HepG2 (cell line): ENCODE data around the gene SLC38A3. TPM values are rescaled to one million over a fixed set of nuclear protein-coding genes. Genes with fewer than 3 reads are reported as not detected.

Source experiments
- ATAC-seq: fragments of 200-7000 bp; cut with Tn5 transposase; 3 replicates; pipeline ENCODE4 v1.9.1; 2020; ENCODE audit warnings: mild to moderate bottlenecking, moderate library complexity
- BruUV-seq: library from RNA; stranded (reverse); fragments of 400-500 nt; replicated peaks from 2 replicates; lab custom pipeline; 2021; lab: Mats Ljungman, UMichigan
- CTCF ChIA-PET: fragments of 300-600 bp; formaldehyde crosslinking; extraction: SDS; loops from one replicate; lab custom pipeline; 2021; ENCODE audit warnings: low total read pairs, inconsistent platforms, low intra/inter-chr PET ratio; lab: Yijun Ruan, JAX
- POLR2A ChIA-PET: fragments of 350-600 bp; sonication (Branson Sonifier 250); formaldehyde crosslinking; loops from one replicate; lab custom pipeline; 2020; ENCODE audit warnings: antibody characterized with exemption, inconsistent platforms; lab: Yijun Ruan, JAX
- DNase-seq: peaks from one replicate; pipeline ENCODE4 v3.0.0-alpha.2; 2015; ENCODE audit warnings: low spot score
- FAIRE-seq: peaks from 3 replicates; lab custom pipeline; 2011; peaks lifted over from hg19 to GRCh38; lab: Jason Lieb, UNC
- H2AFZ ChIP-seq: one replicate; pipeline ENCODE4 v1.6.1; 2011; ENCODE audit warnings: low read length, inconsistent platforms
- H3K27ac ChIP-seq: fragments of 300-600 bp; 3 replicates; pipeline ENCODE4 v1.8.0; 2011; ENCODE audit warnings: mixed run types, mild to moderate bottlenecking, mixed read lengths, low read length, inconsistent platforms; ENCODE audit not compliant: insufficient read depth; ENCODE audit errors: extremely low read length
- H3K27me3 ChIP-seq, 2 experiments: fragments of 200-600 bp in 1 of 2; 2 replicates in 1 of 2; 3 replicates in 1 of 2; pipeline versions ENCODE4 v1.6.0 to v1.8.0; 2011; ENCODE audit warnings: low read length in 2 of 2, mild to moderate bottlenecking in 2 of 2, moderate library complexity in 2 of 2, inconsistent platforms in 1 of 2; ENCODE audit not compliant: insufficient read depth in 2 of 2, control insufficient read depth in 1 of 2
- H3K36me3 ChIP-seq, 2 experiments: fragments of 200-600 bp in 1 of 2; replicated peaks in 1 of 2; 2 replicates in 1 of 2; 3 replicates in 1 of 2; pipeline versions ENCODE4 v1.5.1 to v1.8.0; 2011; ENCODE audit warnings: low read length in 2 of 2, inconsistent platforms in 1 of 2; ENCODE audit not compliant: insufficient read depth in 2 of 2, control insufficient read depth in 1 of 2
- H3K4me1 ChIP-seq: 2 replicates; pipeline ENCODE4 v1.5.1; 2012; ENCODE audit warnings: low read length, inconsistent platforms; ENCODE audit not compliant: insufficient read depth
- H3K4me2 ChIP-seq: 2 replicates; pipeline ENCODE4 v1.6.0; 2011; ENCODE audit warnings: low read depth, low read length, inconsistent platforms
- H3K4me3 ChIP-seq, 3 experiments: fragments of 200-600 bp in 1 of 3; sonication (generic), shearing (Covaris generic) in 1 of 3; replicated peaks in 1 of 3; 2 replicates each; pipeline ENCODE4 v1.5.1; 2011 to 2016; ENCODE audit warnings: low read length in 3 of 3, inconsistent platforms in 2 of 3, low read depth in 2 of 3, mild to moderate bottlenecking in 2 of 3, control low read depth in 1 of 3, mixed read lengths in 1 of 3; ENCODE audit not compliant: insufficient read depth in 1 of 3
- H3K79me2 ChIP-seq: one replicate; pipeline ENCODE4 v1.6.1; 2011; ENCODE audit warnings: low read length, inconsistent platforms; ENCODE audit not compliant: insufficient read depth
- H3K9ac ChIP-seq: 2 replicates; pipeline ENCODE4 v1.6.0; 2011; ENCODE audit warnings: mild to moderate bottlenecking, low read depth, low read length, inconsistent platforms; ENCODE audit not compliant: insufficient read depth
- H3K9me3 ChIP-seq: 2 replicates; pipeline ENCODE4 v1.5.1; 2012; ENCODE audit warnings: mild to moderate bottlenecking, low read length
- H4K20me1 ChIP-seq: 2 replicates; pipeline ENCODE4 v1.6.0; 2011; ENCODE audit warnings: inconsistent platforms, mild to moderate bottlenecking, low read length, moderate library complexity; ENCODE audit not compliant: insufficient read depth
- ATF4 ChIP-seq, 2 experiments: fragments of 450-650 bp in 1 of 2; sonication (generic) in 1 of 2; formaldehyde crosslinking; IDR thresholded peaks; 2 replicates each; pipeline versions ENCODE4 v1.5.0 to v1.8.0; 2020 to 2022; ENCODE audit warnings: mild to moderate bottlenecking in 1 of 2, missing genetic modification reagents in 1 of 2
- ATRX ChIP-seq: sonication (generic); formaldehyde crosslinking; IDR thresholded peaks from 2 replicates; pipeline ENCODE4 v1.4.0; 2020; ENCODE audit warnings: missing genetic modification reagents, borderline replicate concordance
- MAX ChIP-seq: IDR thresholded peaks from 2 replicates; pipeline ENCODE4 v1.6.1; 2012; ENCODE audit warnings: inconsistent platforms
- MED13 ChIP-seq: sonication (generic); formaldehyde crosslinking; IDR thresholded peaks from 2 replicates; pipeline ENCODE4 v1.5.0; 2020; ENCODE audit warnings: missing genetic modification reagents
- MTA1 ChIP-seq: sonication (generic); formaldehyde crosslinking; IDR thresholded peaks from 2 replicates; pipeline ENCODE4 v1.4.0; 2020; ENCODE audit warnings: missing genetic modification reagents, mild to moderate bottlenecking, borderline replicate concordance
- SIN3A ChIP-seq: IDR thresholded peaks from 2 replicates; pipeline ENCODE4 v1.6.1; 2011; ENCODE audit warnings: low read depth, mild to moderate bottlenecking, control low read depth, low read length, borderline replicate concordance
- SMYD3 ChIP-seq: sonication (generic); formaldehyde crosslinking; IDR thresholded peaks from 2 replicates; pipeline ENCODE4 v1.8.1; 2023; ENCODE audit warnings: mild to moderate bottlenecking, missing genetic modification reagents
- ZFP36 ChIP-seq: fragments of 150-350 bp; IDR thresholded peaks from 2 replicates; pipeline ENCODE4 v1.6.1; 2018; ENCODE audit warnings: borderline replicate concordance, low read length, low read depth; ENCODE audit not compliant: partially characterized antibody
- ZNF143 ChIP-seq: sonication (generic); formaldehyde crosslinking; IDR thresholded peaks from 2 replicates; pipeline ENCODE4 v1.4.0; 2020; ENCODE audit warnings: missing genetic modification reagents
- ZNF232 ChIP-seq: sonication (generic); formaldehyde crosslinking; IDR thresholded peaks from 2 replicates; pipeline ENCODE4 v1.4.0; 2020; ENCODE audit warnings: missing genetic modification reagents, borderline replicate concordance
- ZNF253 ChIP-seq: sonication (generic); formaldehyde crosslinking; IDR thresholded peaks from 2 replicates; pipeline ENCODE4 v1.8.0; 2022; ENCODE audit warnings: mild to moderate bottlenecking, missing genetic modification reagents, borderline replicate concordance
- ZNF687 ChIP-seq: sonication (generic); formaldehyde crosslinking; IDR thresholded peaks from 2 replicates; pipeline ENCODE4 v1.5.1; 2020; ENCODE audit warnings: mild to moderate bottlenecking, missing genetic modification reagents, moderate library complexity
- ZNF709 ChIP-seq: sonication (generic); formaldehyde crosslinking; IDR thresholded peaks from 2 replicates; pipeline ENCODE4 v1.5.0; 2020; ENCODE audit warnings: mild to moderate bottlenecking, missing genetic modification reagents
- ZSCAN9 ChIP-seq: IDR thresholded peaks from 2 replicates; pipeline ENCODE4 v1.6.1; 2016; ENCODE audit warnings: borderline replicate concordance
- WGBS: methylation state at CpG from one replicate; pipeline ENCODE4 v1.1.6; 2017; ENCODE audit warnings: low lambda C conversion rate; 5-methylcytosine and 5-hydroxymethylcytosine counted together
- in situ Hi-C: cut with HindIII; loops from 2 replicates; pipeline ENCODE4 v1.10.0; 2017; ENCODE audit warnings: low pct_unique_long_range_greater_than_20kb; ENCODE audit not compliant: extremely low pct_ligation_motif_present
- intact Hi-C: fragments of 100-400 bp; cut with micrococcal nuclease; formaldehyde crosslinking; loops from one replicate; pipeline ENCODE4 v1.10.0; 2022; ENCODE audit not compliant: unreplicated experiment
- polyA plus RNA-seq, 8 experiments: library from polyadenylated mRNA; depleted of rRNA in 3 of 8; stranded (reverse) in 7 of 8; unstranded in 1 of 8; fragments of >200 nt; fragmentation: Illumina TruSeq in 4 of 8; extraction: Trizol in 4 of 8; gene quantifications; 2 replicates each; pipeline versions ENCODE4 v1.2.1 to v1.2.3, GENCODE V29; 2011 to 2016; ENCODE audit warnings: low read depth in 4 of 8, missing spikeins in 1 of 8, mixed read lengths in 1 of 8; ENCODE audit not compliant: insufficient read depth in 1 of 8
- total RNA-seq, 5 experiments: library from RNA; depleted of rRNA; stranded (reverse); fragments of >200 nt; fragmentation: Illumina TruSeq; extraction: Trizol; gene quantifications; 2 replicates each; pipeline ENCODE4 v1.2.3, GENCODE V29; 2016; ENCODE audit warnings: low read depth in 1 of 5
- TF ChIP-seq, protein P1 (sequence below): sonication (generic); formaldehyde crosslinking; IDR thresholded peaks from 2 replicates; pipeline ENCODE4 v1.4.0; 2020; ENCODE audit warnings: mild to moderate bottlenecking, missing genetic modification reagents
- TF ChIP-seq, protein P2 (sequence below): sonication (generic); formaldehyde crosslinking; IDR thresholded peaks from 2 replicates; pipeline ENCODE4 v1.8.1; 2023; ENCODE audit warnings: mild to moderate bottlenecking, missing genetic modification reagents

The SLC38A3 gene
- total and polyA plus RNA-seq, 2 of the 13 experiments (the other 11 are each of a cell fraction or from before 2014, with no cell fraction given): 29.8 to 164 TPM

DNA sequence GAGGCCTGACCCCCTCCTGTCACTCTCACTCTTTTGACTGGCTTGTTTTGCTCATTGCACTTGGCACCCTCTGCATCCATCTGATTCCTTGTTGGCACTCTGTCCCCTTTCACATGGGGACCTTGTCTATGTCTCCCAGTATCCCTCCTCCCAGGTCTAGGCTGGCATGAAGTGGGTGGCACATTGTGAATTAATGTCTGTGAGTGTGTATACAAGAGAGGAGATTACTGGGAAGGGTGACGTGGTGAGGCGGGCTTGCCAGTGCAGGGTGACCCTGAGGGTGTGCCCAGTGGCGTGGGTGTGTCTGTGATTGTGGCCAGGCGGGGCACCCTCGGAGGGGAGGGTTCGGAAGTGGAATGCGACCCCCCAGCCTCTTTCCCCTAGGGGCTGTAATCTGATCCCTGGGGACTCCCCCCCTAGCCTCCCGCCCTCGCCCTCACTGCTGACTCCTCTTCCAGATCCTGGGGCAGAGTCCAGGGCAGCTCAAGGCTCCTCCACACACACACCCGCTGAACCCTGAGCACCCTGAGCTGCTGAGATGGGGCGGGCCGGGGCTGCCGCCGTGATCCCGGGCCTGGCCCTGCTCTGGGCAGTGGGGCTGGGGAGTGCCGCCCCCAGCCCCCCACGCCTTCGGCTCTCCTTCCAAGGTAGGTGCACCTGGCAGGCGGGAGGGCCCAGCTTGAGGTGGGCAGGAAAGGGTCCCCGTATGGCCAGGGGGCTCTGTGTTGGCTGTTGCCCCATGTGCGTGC, 63.8 kb downstream of the SLC38A3 start, which contains the start of gene SEMA3B:
Gene SEMA3B, plus strand, starts transcription at position 445 of the 749 bp plus-strand sequence. Its CDS starts 94 bp downstream, at position 539.
- H3K4me3 ChIP-seq: peak within 1 kb of the TSS; percentile 71 to 88 (median 83)
- peak; percentile 11 for ATAC-seq
- in situ Hi-C loops: no loop called here
- no peaks in the 10 kb centered on the region for H3K9me3 ChIP-seq
- WGBS: 3% methylated on average over 6 of the region's 21 CpGs
- H3K9ac ChIP-seq: peak within 1 kb of the TSS; percentile 94
- peaks cover 88% of the 10 kb centered on the region for H3K4me1 ChIP-seq
- H3K27ac ChIP-seq: peak within 1 kb of the TSS; percentile 88
- H2AFZ ChIP-seq: no peak within 1 kb of the TSS
- ChIA-PET CTCF (no interaction called here), POLR2A (interaction anchor here (1.0 to 5.5 kb wide), 12 partner anchors 8 to 73 kb away, joined by 3 to 155 read pairs (median 8); partner anchors contain the start of genes GNAI2, HYAL2, HYAL3 and IFRD2)
- peaks cover 33% of the 10 kb centered on the region for H3K79me2 ChIP-seq
- H3K4me2 ChIP-seq: peak within 1 kb of the TSS; percentile 98
- intact Hi-C loops: no loop called here
- peaks cover 0 to 2% of the 10 kb centered on the region in 2 experiments; a peak in 3 of 5 replicates for H3K36me3 ChIP-seq
- no peaks in the 10 kb centered on the region; a peak in 1 of 5 replicates for H3K27me3 ChIP-seq
- peak; percentile 71 for DNase-seq
- H4K20me1 ChIP-seq: no peaks in the 10 kb centered on the region
- no peak for FAIRE-seq
- BruUV-seq: no TSS peak
- TF ChIP-seq MAX: no peak
- TF ChIP-seq ATF4 (CRISPR knock-in tag; IDR thresholded peaks at IDR 0.05): no peak
- peak; percentile 3; the same call in 1 of the 2 replicates for TF ChIP-seq SIN3A
- no peak for TF ChIP-seq ZSCAN9 (CRISPR knock-in tag)
- no peak for TF ChIP-seq ATRX (CRISPR knock-in tag)
- TF ChIP-seq, protein P1, sequence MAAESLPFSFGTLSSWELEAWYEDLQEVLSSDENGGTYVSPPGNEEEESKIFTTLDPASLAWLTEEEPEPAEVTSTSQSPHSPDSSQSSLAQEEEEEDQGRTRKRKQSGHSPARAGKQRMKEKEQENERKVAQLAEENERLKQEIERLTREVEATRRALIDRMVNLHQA (CRISPR knock-in tag): no peak
- no peak for TF ChIP-seq ZNF143 (CRISPR knock-in tag)
- peak; percentile 87; the same call in 1 of the 2 replicates for TF ChIP-seq MTA1 (CRISPR knock-in tag)
- no peak for TF ChIP-seq ZNF709 (CRISPR knock-in tag)
- TF ChIP-seq SMYD3 (CRISPR knock-in tag): no peak
- no peak for TF ChIP-seq ZNF232 (CRISPR knock-in tag)
- no peak for TF ChIP-seq MED13 (CRISPR knock-in tag)
- no peak for TF ChIP-seq ZFP36
- TF ChIP-seq, protein P2, sequence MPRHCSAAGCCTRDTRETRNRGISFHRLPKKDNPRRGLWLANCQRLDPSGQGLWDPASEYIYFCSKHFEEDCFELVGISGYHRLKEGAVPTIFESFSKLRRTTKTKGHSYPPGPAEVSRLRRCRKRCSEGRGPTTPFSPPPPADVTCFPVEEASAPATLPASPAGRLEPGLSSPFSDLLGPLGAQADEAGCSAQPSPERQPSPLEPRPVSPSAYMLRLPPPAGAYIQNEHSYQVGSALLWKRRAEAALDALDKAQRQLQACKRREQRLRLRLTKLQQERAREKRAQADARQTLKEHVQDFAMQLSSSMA (CRISPR knock-in tag): no peak
- no peak for TF ChIP-seq ZNF253
- peak; percentile 65 for TF ChIP-seq ZNF687 (CRISPR knock-in tag)
